H9 (cell line): ENCODE measurements around the gene DSCAM. TPM values are rescaled to one million over a fixed set of nuclear protein-coding genes. Genes with fewer than 3 reads are reported as not detected.

Experiments used
- DNase-seq: peaks from one replicate; pipeline ENCODE4 v3.0.0-alpha.2; 2017
- H2AFZ ChIP-seq: one replicate; pipeline ENCODE4 v1.6.1; 2013; ENCODE audit warnings: mild to moderate bottlenecking, low read length, control low read depth, moderate library complexity
- H2AK5ac ChIP-seq: 2 replicates; pipeline ENCODE4 v1.6.1; 2013; ENCODE audit warnings: low read length, control low read depth, mixed read lengths; ENCODE audit not compliant: insufficient read length
- H2BK120ac ChIP-seq: one replicate; pipeline ENCODE4 v1.6.1; 2013; ENCODE audit warnings: low read depth, mild to moderate bottlenecking, low read length, control low read depth, inconsistent platforms; ENCODE audit not compliant: poor library complexity, severe bottlenecking
- H2BK12ac ChIP-seq: 2 replicates; pipeline ENCODE4 v1.6.1; 2013; ENCODE audit warnings: low read length, control low read depth, mixed read lengths, low read depth; ENCODE audit not compliant: insufficient read length
- H2BK15ac ChIP-seq: 2 replicates; pipeline ENCODE4 v1.6.1; 2013; ENCODE audit warnings: low read depth, low read length, control low read depth
- H2BK20ac ChIP-seq: one replicate; pipeline ENCODE4 v1.6.1; 2013; ENCODE audit warnings: low read depth, mild to moderate bottlenecking, low read length, control low read depth, inconsistent platforms; ENCODE audit not compliant: poor library complexity, severe bottlenecking
- H2BK5ac ChIP-seq: 2 replicates; pipeline ENCODE4 v1.6.1; 2013; ENCODE audit warnings: low read length, control low read depth, mixed read lengths; ENCODE audit not compliant: insufficient read length
- H3K14ac ChIP-seq: 2 replicates; pipeline ENCODE4 v1.6.1; 2013; ENCODE audit warnings: low read length, control low read depth; ENCODE audit not compliant: insufficient read depth
- H3K18ac ChIP-seq: 2 replicates; pipeline ENCODE4 v1.6.1; 2013; ENCODE audit warnings: low read depth, mild to moderate bottlenecking, mixed read lengths, low read length, control low read depth; ENCODE audit not compliant: insufficient read length
- H3K23ac ChIP-seq: 2 replicates; pipeline ENCODE4 v1.6.1; 2013; ENCODE audit warnings: low read length, control low read depth, mixed read lengths, low read depth; ENCODE audit not compliant: insufficient read length
- H3K23me2 ChIP-seq: 2 replicates; pipeline ENCODE4 v1.6.1; 2013; ENCODE audit warnings: low read depth, mild to moderate bottlenecking, mixed read lengths, low read length, control low read depth; ENCODE audit not compliant: insufficient read length, poor library complexity, severe bottlenecking
- H3K27ac ChIP-seq: 2 replicates; pipeline ENCODE4 v1.5.1; 2013; ENCODE audit warnings: low read length, control low read depth, mixed read lengths, low read depth; ENCODE audit not compliant: insufficient read length
- H3K27me3 ChIP-seq: 2 replicates; pipeline ENCODE4 v1.6.1; 2013; ENCODE audit warnings: low read length, control low read depth, inconsistent platforms; ENCODE audit not compliant: insufficient read depth
- H3K4ac ChIP-seq: 2 replicates; pipeline ENCODE4 v1.6.1; 2013; ENCODE audit warnings: low read depth, mild to moderate bottlenecking, control low read depth, inconsistent platforms, low read length, moderate library complexity
- H3K4me1 ChIP-seq: 2 replicates; pipeline ENCODE4 v1.6.1; 2013; ENCODE audit warnings: low read length, control low read depth, inconsistent platforms; ENCODE audit not compliant: insufficient read depth
- H3K4me2 ChIP-seq: 2 replicates; pipeline ENCODE4 v1.6.1; 2013; ENCODE audit warnings: low read length, control low read depth, mixed read lengths; ENCODE audit not compliant: insufficient read length, insufficient read depth
- H3K56ac ChIP-seq: 2 replicates; pipeline ENCODE4 v1.6.1; 2013; ENCODE audit warnings: low read depth, mild to moderate bottlenecking, mixed read lengths, low read length, control low read depth; ENCODE audit not compliant: insufficient read length
- H3K79me1 ChIP-seq: 2 replicates; pipeline ENCODE4 v1.6.1; 2013; ENCODE audit warnings: low read depth, mild to moderate bottlenecking, moderate library complexity, low read length, control low read depth, inconsistent platforms; ENCODE audit not compliant: insufficient read depth, poor library complexity, severe bottlenecking
- H3K79me2 ChIP-seq: 2 replicates; pipeline ENCODE4 v1.6.1; 2013; ENCODE audit warnings: low read length, control low read depth, inconsistent platforms; ENCODE audit not compliant: insufficient read depth
- H3K9ac ChIP-seq: 2 replicates; pipeline ENCODE4 v1.6.1; 2013; ENCODE audit warnings: low read length, control low read depth, mixed read lengths; ENCODE audit not compliant: insufficient read length; ENCODE audit errors: extremely low read depth
- H3K9me3 ChIP-seq: one replicate; pipeline ENCODE4 v1.6.1; 2013; ENCODE audit warnings: low read depth, low read length, inconsistent platforms; ENCODE audit not compliant: control insufficient read depth
- H3T11ph ChIP-seq: one replicate; pipeline ENCODE4 v1.6.1; 2013; ENCODE audit warnings: mild to moderate bottlenecking, low read length, control low read depth, inconsistent platforms
- H4K20me1 ChIP-seq: one replicate; pipeline ENCODE4 v1.6.1; 2013; ENCODE audit not compliant: control insufficient read depth, insufficient read length, insufficient read depth
- H4K5ac ChIP-seq: 2 replicates; pipeline ENCODE4 v1.6.1; 2013; ENCODE audit warnings: low read depth, mild to moderate bottlenecking, mixed read lengths, low read length, control low read depth; ENCODE audit not compliant: insufficient read length
- H4K8ac ChIP-seq: replicated peaks from 2 replicates; pipeline ENCODE4 v1.6.1; 2013; ENCODE audit warnings: low read length, control low read depth, mixed read lengths, low read depth; ENCODE audit not compliant: insufficient read length
- H4K91ac ChIP-seq: 2 replicates; pipeline ENCODE4 v1.6.1; 2013; ENCODE audit warnings: low read depth, mild to moderate bottlenecking, moderate library complexity, mixed read lengths, low read length, control low read depth; ENCODE audit not compliant: insufficient read length
- H3K27ac Mint-ChIP-seq, 3 experiments: 2 replicates in 2 of 3; 3 replicates in 1 of 3; pipeline ENCODE4 v1.8.0; 2020 to 2021; ENCODE audit warnings: mixed read lengths in 3 of 3, mild to moderate bottlenecking in 1 of 3, moderate library complexity in 1 of 3
- H3K27me3 Mint-ChIP-seq: 2 replicates; pipeline ENCODE4 v1.8.0; 2021; ENCODE audit warnings: low read depth, mild to moderate bottlenecking, moderate library complexity, mixed read lengths
- H3K36me3 Mint-ChIP-seq, 3 experiments: 2 replicates in 2 of 3; 3 replicates in 1 of 3; pipeline ENCODE4 v1.8.0; 2020 to 2021; ENCODE audit warnings: low read depth in 3 of 3, mixed read lengths in 3 of 3; ENCODE audit not compliant: insufficient read depth in 1 of 3
- H3K4me1 Mint-ChIP-seq, 2 experiments: 2 replicates each; pipeline ENCODE4 v1.8.0; 2020; ENCODE audit warnings: mixed read lengths in 2 of 2
- H3K4me3 Mint-ChIP-seq, 2 experiments: 2 replicates in 1 of 2; 3 replicates in 1 of 2; pipeline ENCODE4 v1.8.0; 2020 to 2021; ENCODE audit warnings: mild to moderate bottlenecking in 2 of 2, mixed read lengths in 2 of 2, moderate library complexity in 1 of 2
- H3K9me3 Mint-ChIP-seq, 2 experiments: 2 replicates in 1 of 2; 3 replicates in 1 of 2; pipeline ENCODE4 v1.8.0; 2020; ENCODE audit warnings: mild to moderate bottlenecking in 2 of 2, mixed read lengths in 2 of 2, moderate library complexity in 1 of 2
- WGBS: extraction: QIAGEN DNeasy Blood & Tissue Kit; methylation state at CpG from one replicate; pipeline ENCODE4 v1.1.7; 2013; ENCODE audit warnings: missing lambda C conversion rate, low lambda C conversion rate, mixed read lengths; ENCODE audit not compliant: insufficient read length; ENCODE audit errors: extremely low coverage; 5-methylcytosine and 5-hydroxymethylcytosine counted together
- total RNA-seq: library from RNA; stranded (reverse); gene quantifications from 2 replicates; pipeline ENCODE4 v1.2.1, GENCODE V29; 2021
- TF ChIP-seq, protein P1 (sequence below): fragments of 200-600 bp; sonication (generic); conservative IDR thresholded peaks from 3 replicates; pipeline ENCODE4 v1.8.0; 2021; ENCODE audit warnings: antibody characterized with exemption, mild to moderate bottlenecking

Gene DSCAM
- total RNA-seq, 1 experiment from 2014 or later, result 0.17 TPM

DNA sequence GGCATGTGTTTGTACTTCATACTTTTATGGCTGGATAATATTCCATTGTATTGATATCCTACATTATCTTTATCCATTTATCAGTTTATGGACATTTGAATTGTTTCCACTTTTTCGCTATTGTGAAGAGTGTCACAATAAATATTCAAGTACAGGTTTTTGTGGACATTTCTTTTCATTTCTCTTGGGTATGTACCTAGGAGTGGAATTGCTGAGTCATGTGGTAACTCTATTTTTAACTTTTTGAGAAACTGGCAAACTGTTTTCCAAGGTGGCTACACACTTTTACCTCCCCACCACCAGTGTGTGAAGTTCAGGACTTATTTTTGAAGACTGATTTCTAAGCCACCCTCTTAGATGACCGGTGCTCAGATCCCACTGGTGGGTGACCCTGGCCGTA is 39.0 kb upstream of the DSCAM start:
- Histone ChIP-seq H2BK12ac (no peak overlapping the region), H2AK5ac (no peak overlapping the region), H3K4ac (no peak overlapping the region), H3T11ph (no peak overlapping the region), H4K8ac (no peak overlapping the region), H3K23me2 (no peaks in the 10 kb centered on the region), H3K27me3 (no peaks in the 10 kb centered on the region), H4K20me1 (no peaks in the 10 kb centered on the region), H3K27ac (no peak overlapping the region), H3K23ac (no peak overlapping the region), H3K79me1 (no peaks in the 10 kb centered on the region), H3K4me2 (no peak overlapping the region), H2AFZ (no peak overlapping the region), H2BK15ac (no peak overlapping the region), H4K5ac (no peak overlapping the region), H3K9ac (no peak overlapping the region), H4K91ac (no peak overlapping the region), H3K56ac (no peak overlapping the region), H2BK5ac (no peak overlapping the region), H3K79me2 (no peaks in the 10 kb centered on the region), H3K9me3 (no peaks in the 10 kb centered on the region), H2BK120ac (no peak overlapping the region), H3K14ac (no peak overlapping the region), H2BK20ac (no peak overlapping the region), H3K18ac (no peak overlapping the region), H3K4me1 (no peaks in the 10 kb centered on the region)
- no peak overlapping the region for H3K27ac Mint-ChIP-seq
- TF ChIP-seq, protein P1, sequence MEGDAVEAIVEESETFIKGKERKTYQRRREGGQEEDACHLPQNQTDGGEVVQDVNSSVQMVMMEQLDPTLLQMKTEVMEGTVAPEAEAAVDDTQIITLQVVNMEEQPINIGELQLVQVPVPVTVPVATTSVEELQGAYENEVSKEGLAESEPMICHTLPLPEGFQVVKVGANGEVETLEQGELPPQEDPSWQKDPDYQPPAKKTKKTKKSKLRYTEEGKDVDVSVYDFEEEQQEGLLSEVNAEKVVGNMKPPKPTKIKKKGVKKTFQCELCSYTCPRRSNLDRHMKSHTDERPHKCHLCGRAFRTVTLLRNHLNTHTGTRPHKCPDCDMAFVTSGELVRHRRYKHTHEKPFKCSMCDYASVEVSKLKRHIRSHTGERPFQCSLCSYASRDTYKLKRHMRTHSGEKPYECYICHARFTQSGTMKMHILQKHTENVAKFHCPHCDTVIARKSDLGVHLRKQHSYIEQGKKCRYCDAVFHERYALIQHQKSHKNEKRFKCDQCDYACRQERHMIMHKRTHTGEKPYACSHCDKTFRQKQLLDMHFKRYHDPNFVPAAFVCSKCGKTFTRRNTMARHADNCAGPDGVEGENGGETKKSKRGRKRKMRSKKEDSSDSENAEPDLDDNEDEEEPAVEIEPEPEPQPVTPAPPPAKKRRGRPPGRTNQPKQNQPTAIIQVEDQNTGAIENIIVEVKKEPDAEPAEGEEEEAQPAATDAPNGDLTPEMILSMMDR, result no peak
- H3K27me3 Mint-ChIP-seq, result no peaks in the 10 kb centered on the region
- no peaks in the 10 kb centered on the region; a peak in 1 of 7 replicates for H3K36me3 Mint-ChIP-seq
- H3K4me1 Mint-ChIP-seq, result no peaks in the 10 kb centered on the region
- no peaks in the 10 kb centered on the region for H3K9me3 Mint-ChIP-seq
- WGBS, result no CpG with 5 or more reads among the region's 3 CpGs
- H3K4me3 Mint-ChIP-seq, result no peak overlapping the region
- DNase-seq, result no peak
